GM18868 (cell line): ENCODE results near the gene MMP24OS.

Experiments used
- ATAC-seq: cut with Tn5 transposase; IDR thresholded peaks from one replicate; pipeline ENCODE4 v1.9.1; 2021; ENCODE audit warnings: mild to moderate bottlenecking, moderate library complexity; ENCODE audit not compliant: unreplicated experiment

MMP24OS gene

GRCh38 chr20:35306931-35307517 lies 29.1 kb upstream of the MMP24OS start:
- ATAC-seq, result no peak

GRCh38 chr20:35305682-35306556 lies 28.0 kb upstream of the MMP24OS start:
- no peak for ATAC-seq

GRCh38 chr20:35304956-35305355 lies 27.0 kb upstream of the MMP24OS start:
- ATAC-seq, result no peak

GRCh38 chr20:35303735-35304491 lies 26.0 kb upstream of the MMP24OS start:
- no peak for ATAC-seq

GRCh38 chr20:35303382-35303734 lies 25.4 kb upstream of the MMP24OS start:
- ATAC-seq, result no peak

GRCh38 chr20:35302421-35303335 lies 24.8 kb upstream of the MMP24OS start:
- ATAC-seq, result no peak

GRCh38 chr20:35301426-35301825 lies 23.5 kb upstream of the MMP24OS start:
- no peak for ATAC-seq

GRCh38 chr20:35300469-35301262 lies 22.7 kb upstream of the MMP24OS start:
- ATAC-seq, result no peak

GRCh38 chr20:35299780-35300179 lies 21.9 kb upstream of the MMP24OS start:
- ATAC-seq, result no peak

- ATAC-seq, result no peak
These were observed 20.3 kb upstream of the MMP24OS start for GRCh38 chr20:35298264-35298663.

GRCh38 chr20:35297740-35298139 lies 19.8 kb upstream of the MMP24OS start:
- no peak for ATAC-seq

GRCh38 chr20:35297155-35297554 lies 19.2 kb upstream of the MMP24OS start:
- no peak for ATAC-seq

- no peak for ATAC-seq
These were observed 18.2 kb upstream of the MMP24OS start for GRCh38 chr20:35296101-35296554.

- ATAC-seq, result no peak
These were observed 17.8 kb upstream of the MMP24OS start for GRCh38 chr20:35295674-35296073.

GRCh38 chr20:35295058-35295457 lies 17.1 kb upstream of the MMP24OS start:
- ATAC-seq, result no peak

- no peak for ATAC-seq
These were observed 16.4 kb upstream of the MMP24OS start for GRCh38 chr20:35294293-35294685.

GRCh38 chr20:35293303-35294292 lies 15.7 kb upstream of the MMP24OS start:
- ATAC-seq, result no peak

- no peak for ATAC-seq
These were observed 14.8 kb upstream of the MMP24OS start for GRCh38 chr20:35292504-35293285.
